DOHH2 (cell line): ENCODE data around the gene GRIK2.

Source experiments
- CTCF ChIP-seq: fragments of 200-600 bp; sonication (generic); IDR thresholded peaks from one replicate; pipeline ENCODE4 v1.5.1; 2014; ENCODE audit warnings: antibody characterized with exemption, mild to moderate bottlenecking, low read depth, low read length; ENCODE audit not compliant: poor library complexity, severe bottlenecking
- EZH2phosphoT487 ChIP-seq: fragments of 200-600 bp; sonication (generic); IDR thresholded peaks from 2 replicates; pipeline ENCODE4 v1.6.1; 2017; ENCODE audit warnings: borderline replicate concordance, mild to moderate bottlenecking, antibody characterized with exemption, low read length, moderate library complexity, mixed read lengths

DNA sequence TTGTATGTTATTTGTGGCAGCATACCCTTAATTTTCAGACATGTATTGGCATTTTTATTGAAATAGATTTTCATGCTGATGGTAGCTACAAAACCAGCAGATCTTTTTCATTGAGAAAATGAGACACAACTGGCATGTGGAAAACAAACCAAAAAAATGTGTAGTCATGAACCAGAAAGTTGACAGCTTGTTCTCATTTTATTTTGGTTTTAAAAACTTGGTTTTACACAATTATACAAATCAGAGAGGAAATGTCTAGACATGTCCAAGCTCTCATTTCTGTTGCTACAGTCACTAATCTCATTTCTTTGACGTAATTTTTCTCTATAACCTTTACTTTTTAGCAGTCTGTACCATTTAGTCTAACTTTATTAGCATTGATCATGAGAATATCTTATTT lies 85.4 kb downstream of the GRIK2 start:
- no peak for TF ChIP-seq CTCF
- no peak for TF ChIP-seq EZH2phosphoT487
